Measurements from ENCODE around the gene ACOX3.
"Not testable (repeated sequence)": the region's sequence is repeated elsewhere in the genome, so short reads cannot be mapped to it uniquely, and the experiment has no call there.

The ACOX3 gene

DNA sequence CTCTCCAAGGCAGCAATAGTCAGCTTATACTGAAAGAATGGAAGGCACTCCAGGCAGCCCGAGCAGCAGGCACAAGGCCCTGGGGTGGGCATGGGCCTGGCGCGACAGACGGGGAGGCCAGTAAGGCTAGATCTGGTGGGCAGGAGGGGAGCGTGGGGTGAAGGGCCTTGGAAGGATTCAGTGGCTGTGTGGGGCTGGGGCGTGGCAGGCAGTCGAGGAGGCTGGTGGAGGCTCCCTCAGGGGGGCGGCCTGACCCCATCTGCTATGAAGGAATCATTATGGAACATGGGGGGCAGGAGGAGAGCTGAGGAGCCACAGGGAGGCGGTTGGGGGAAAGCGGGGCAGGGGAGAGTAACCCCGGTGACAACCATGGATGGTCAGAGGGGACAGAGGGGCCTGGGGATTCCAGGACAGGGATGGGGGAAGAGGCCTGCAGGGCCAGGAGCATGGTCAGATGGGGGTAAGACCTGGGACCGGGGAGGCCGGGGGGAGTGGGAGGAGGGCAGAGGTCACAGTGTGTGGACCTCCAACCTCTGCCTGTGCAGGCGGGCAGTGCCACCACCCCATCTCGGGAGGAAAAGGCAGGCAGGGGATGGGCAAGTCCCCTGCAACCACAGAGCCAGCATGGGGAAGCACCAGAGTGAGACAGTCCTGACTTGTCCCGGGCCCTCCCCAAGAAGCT is 70.3 kb downstream of the ACOX3 start:
- no peak for DNase-seq

DNA sequence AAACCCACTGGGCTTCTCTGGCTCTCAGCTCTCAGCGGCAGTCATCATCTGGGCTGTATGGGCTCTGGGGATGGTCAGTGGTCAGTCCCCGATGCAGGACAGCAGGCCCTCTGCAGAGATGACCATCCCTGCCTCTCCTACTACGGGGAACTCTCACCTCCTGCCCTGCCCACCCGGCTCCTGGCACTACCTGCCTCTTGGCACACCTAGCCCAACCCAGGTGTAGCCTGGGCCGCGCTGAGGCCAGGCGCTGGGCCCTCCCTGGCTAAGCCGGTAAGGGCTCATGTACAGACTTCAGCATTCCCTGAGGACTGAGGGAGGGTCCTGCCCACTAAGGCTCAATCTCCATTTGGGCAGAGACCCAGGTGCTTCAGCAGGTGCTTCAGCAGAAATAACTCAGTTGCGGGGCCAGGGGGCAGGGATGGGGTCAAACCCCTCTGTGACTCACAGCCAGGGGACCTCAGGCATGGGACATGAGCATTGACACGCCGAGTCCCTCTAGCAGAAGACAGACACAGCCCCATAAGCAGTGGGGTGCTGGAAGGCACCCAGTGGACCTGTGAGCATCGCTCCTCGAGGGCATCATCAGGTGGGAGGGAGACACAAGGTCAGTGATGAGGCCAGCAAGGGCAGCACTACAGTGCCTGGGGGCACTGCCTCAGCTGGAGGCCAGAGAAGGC is 71.0 kb downstream of the ACOX3 start:
- no peak for DNase-seq

DNA sequence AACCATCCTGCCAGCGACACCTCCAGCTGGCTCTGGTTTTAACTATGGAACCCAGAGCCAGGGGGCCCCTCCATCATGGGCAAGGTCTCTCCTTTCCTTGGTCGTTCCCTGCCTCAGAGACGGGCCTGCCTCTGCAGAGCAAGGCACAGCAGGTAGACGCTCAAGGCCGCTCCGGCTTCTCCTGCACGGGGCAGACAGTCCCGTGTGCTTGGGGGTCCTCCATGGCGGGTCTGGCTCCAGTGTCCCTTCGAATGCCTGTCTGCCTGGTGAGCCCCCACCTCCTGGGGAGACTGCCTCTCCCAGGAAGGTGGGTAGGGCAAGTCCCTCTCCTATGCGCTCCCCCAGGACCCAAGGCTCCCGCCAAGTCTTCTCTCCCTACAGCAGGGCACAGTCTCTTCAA is 71.5 kb downstream of the ACOX3 start:
- DNase-seq: no peak

DNA sequence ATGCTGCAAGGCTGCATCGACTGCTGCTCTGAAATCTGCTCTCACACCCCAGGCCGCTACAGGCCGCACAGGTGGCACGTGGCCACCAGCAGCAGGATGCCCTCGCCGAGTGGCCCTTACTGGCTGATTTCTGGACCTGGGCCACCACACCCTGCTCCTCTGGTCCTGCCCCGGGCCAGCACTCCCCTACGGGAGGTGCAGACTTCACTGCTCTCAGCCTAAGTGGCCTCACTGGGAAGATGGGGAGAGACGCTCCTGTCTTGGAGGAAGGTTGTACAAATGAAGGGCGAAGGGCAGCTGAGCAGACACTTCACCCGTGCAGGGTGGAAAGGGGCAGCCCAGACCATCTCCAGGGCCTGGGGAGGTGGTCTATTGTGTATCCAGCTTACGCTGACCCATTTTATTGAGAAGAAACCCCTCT is 72.5 kb downstream of the ACOX3 start:
- DNase-seq: no peak

DNA sequence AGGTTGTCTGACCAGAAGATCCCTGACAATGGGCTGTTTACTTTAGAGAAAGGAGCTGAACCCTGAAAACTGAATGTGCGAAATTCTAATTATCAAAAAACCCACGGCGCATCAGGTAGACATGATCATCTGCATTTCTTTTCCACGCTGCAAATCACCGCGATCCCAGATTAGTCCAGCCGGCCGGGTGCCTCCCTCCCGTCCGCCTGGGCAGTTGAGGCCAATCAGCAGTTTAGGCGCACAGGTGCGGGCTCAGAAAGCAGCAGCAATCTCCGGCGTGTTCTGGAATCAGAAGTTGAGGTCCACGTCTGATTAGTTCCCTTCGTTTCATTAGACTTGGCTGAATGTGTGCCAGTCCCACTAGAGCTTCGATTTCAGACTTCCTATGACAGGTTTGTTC is 73.9 kb downstream of the ACOX3 start:
- no peak for DNase-seq

DNA sequence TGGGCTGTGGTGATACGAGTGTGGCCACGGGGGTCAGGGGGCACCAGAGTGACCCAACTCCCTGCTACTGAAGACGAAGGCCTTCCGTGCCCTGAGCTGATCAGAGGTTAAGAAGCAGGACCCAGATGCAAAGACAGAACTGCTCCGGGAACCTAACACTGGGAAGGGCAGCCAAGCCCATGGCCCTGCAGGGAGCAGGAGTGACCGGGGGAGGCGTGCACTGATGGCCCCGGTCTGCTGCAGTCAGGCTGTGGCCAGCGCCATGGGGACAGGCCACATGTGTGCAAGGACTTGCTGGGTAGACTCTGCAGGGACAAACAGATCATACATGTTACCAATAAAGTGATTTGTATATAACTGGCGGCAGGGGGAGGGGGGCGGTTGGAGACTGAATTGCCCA is 74.6 kb downstream of the ACOX3 start:
- no peak for DNase-seq

DNA sequence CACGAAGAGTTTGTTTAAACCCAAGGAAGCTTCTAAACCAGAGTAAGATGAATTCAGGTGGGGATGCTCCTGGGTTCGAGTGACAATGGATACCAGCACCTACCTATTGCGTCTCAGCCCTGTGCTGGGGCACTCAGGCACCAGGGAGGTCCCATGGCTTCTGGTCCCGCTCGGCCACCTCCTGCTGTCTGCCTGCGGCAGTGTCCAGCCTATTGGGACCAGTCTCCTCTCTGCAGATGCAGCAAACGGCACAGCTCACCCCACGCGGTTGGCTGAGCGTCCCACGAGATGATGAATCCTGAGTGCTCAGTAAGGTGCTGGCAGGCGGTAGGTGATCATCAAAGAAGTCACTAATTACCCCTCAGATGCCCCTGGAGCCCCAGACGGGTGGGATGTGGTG is 75.2 kb downstream of the ACOX3 start:
- DNase-seq: no peak

DNA sequence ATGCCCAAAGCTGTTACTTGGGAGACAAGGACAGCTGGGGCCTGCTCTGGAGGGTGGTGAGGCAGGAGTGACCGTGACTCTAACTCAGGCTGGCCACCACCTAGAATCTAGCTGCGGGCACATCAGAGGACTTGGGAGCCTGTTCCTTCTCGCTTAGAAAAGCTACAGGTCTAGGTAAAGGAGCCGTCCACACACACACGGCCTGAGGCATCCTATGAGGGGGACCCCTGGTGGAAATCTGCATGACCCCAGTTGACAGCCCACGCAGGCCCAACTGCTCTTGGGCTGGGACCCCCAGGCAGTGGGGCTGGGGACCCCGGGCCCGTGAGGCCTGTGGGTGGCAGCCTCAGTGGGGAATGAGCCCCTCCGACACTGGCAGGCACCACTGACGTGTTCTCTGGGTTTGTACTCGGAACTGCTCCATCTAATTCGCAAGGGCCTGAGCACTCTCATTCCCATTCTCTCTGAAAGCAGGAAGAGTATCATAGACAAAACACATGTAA is 75.6 kb downstream of the ACOX3 start:
- DNase-seq: no peak

DNA sequence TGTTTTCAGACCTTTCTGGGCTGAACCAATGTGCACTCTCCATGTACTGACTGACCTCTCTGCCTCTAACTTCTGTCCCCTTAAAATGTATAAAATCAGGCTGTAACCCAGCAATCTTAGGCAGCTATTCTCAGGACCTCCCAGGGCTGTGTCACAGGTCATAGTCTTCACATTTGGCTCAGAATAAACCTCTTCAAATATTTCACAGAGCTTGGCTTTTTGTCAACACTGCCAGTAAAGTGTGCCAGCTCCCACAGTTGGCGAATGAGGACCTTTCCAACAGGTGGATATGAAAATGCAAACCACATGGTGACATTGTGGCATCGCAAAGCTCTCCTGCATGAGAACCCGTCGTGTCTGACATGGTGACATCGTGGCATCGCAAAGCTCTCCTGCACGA is 76.4 kb downstream of the ACOX3 start:
- no peak for DNase-seq

DNA sequence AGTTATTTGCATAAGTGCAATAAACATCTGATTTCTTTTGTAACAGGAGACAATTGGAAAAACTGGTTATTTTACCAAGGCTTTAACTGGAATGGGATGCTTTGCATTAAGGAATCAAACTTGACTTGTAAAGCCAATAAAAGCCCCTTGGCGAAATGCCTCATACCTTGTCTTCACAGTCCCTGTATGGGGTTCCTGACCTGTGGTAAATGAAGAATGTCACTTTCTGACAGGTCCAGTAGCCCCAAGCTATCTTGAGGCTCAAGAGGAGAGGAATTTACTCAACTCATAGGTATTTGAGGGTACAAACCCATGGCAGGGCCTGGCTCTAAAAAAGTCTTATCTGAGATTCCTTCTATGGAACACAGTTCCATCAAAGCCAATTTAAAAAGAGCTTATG is 78.0 kb downstream of the ACOX3 start:
- DNase-seq: no peak

DNA sequence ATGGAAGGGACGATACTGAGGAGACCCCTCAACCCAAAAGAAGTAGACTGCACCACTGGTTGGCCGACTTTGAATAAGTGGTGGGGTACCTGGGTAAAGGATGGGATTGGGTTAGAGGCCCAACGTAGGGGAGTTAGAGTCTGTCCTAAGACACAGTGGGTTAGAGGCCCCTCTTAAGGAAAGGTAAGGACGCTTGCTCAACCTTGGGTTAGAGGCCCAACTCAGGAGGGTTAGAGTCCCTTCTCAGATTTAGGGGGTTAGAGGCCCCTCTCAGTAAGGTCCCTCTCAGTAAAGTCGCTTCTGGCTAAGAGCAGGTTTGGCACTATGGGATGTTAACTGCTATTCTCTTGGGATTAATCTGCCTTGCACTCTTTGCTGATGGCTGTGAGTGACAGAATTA is 81.3 kb downstream of the ACOX3 start:
- no peak for DNase-seq

DNA sequence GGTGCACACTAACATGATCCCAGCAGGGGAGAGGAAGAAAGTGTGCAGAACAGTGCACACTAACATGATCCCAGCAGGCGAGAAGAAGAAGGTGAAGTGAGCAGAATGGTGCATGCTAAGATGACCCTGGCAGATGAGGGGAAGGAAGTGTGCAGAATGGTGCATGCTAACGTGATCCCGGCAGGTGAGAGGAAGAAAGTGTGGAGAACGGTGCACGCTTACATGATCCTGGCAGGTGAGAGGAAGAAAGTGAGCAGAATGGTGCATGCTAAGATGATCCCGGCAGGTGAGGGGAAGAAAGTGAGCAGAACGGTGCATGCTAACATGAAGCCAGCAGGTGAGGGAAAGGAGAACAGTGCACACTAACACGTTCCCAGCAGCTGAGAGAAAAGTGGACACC is 83.7 kb downstream of the ACOX3 start:
- no peak for DNase-seq

DNA sequence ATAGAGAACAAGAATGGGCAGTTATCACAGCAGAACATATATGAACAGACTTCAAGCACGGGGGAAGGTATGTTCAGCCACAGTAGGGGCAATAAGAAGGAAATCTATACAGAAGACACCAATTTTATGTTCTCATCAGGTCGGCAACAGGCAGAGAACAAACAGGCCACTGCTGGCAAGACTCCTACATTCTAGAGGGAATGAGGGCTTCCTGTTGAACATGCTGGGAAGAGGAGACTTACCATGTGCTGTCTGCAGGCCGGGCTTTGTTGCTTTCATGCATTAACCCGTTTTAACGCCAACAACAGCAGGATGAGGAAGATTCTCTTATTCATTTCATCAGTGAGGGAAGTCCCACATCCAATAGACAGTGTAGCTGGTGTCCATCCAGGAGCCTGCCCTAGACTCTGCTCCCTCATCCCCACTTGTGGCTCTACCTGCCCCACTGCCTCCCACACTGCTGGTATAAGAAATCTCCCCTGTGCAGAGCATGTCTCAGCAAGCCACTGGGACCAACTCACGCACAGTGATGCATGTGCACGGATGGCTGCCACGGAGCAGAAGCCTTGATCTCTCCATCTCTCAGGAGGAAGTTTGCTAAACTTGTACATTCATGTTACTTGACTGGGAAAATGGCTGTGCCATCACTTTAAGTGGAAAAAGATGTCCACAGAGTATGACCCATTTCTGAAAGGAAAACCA is 84.5 kb downstream of the ACOX3 start:
- no peak for DNase-seq

DNA sequence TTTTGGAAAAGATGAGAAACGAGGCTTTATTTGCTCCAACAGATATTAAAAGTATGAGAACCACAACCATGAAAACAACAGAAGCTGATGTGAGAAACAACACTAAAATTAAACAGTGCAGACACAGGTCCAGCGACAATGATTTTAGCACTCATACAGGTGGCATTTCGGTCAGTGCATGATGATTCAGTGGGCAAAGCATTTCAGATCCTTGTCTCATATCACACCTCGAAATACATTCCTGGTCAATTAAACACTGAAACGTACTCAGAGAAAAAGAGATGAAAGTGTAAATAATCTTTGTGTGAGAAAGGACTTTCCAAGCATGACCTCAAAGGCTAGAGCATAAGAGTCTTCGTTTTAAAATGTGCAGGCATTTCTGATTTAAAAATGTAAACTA is 85.2 kb downstream of the ACOX3 start:
- no peak for DNase-seq

DNA sequence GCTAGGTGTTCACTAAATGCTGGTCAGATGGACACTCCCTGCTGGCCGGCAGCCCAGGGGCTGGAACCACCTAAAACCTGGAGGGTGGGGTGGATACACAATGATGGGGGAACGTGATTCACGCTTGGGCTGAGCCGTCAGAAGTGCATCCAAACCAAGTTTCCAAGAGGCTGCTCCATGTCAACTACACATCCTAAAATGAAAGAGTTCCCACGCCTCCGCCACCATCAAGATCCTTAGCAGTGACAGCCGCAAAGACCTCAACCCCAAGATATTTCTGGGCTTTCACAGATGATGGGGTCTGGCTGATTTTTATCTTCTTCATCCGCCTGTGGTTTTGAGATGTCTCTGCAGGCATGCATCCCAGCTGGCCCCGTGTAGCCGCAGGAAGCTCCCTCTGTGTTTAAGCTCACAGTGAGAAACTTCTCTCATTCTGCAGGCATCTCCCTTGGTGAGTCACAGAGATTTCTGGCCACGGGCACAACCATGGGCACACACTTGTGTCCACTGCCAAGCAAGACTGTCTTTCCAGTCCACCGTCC is 86.5 kb downstream of the ACOX3 start:
- no peak for DNase-seq

DNA sequence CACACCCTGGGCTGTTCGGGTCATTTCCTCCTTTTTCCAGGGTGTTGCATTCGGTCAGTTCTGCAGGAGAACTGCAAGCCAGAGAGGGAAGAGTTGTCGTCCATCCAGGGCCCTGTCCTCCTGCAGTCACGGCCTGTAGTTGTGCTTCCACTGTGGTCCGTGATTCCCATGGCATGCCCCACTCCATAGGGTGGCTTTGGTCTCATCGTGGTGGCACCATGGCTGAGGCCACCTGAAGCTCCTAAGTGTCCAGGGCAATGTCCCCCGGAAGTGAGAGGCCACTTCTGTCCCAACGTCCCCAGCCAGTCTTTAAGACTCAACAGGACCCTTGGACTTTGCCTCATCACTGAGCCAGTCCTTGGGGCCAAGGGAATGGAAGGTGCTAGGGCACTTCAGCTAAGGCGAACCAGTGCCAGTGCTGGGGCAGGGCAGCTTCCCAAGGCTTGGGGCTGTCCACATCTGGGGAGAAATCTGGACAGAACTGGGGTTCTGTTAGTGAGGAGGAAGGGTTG is 87.3 kb downstream of the ACOX3 start:
- no peak for DNase-seq

DNA sequence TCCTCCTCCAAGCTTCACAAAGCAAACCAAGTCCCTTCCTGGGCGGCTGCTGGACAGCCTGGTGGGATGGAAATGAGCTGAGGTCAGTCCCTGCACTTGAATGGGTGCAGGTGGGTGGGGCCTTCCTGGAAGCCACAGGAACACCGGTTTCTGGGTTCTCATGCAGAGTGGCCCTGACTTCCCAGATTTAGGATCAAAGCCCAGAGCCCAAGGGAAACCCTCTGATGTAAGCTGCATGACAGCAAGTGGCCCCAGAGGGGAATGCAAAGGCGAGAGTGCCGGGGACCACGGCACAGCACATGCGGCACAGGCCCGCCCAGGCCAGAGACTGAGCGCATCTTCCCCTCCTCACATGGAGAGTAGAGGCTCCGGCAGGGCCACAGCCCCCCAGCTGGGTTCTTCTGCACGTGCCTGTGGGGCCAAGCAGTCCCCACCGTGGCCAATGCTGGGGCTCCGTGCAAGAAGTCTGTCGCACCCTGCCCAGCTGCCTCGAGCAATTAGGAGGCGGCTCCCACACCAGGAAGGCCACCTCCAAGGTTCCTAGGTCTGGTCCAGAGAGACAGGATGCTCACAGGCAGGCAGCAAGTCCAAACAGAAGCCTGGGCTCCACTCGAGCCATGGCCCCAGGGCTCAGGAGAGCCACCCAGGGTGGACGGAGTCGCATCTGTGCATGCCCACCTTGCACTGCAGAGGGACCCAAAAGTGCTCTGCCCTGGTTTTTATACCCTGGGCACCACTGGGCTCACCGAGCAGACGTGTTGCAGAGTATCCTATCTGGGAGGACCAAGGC is 88.0 kb downstream of the ACOX3 start:
- DNase-seq: no peak

DNA sequence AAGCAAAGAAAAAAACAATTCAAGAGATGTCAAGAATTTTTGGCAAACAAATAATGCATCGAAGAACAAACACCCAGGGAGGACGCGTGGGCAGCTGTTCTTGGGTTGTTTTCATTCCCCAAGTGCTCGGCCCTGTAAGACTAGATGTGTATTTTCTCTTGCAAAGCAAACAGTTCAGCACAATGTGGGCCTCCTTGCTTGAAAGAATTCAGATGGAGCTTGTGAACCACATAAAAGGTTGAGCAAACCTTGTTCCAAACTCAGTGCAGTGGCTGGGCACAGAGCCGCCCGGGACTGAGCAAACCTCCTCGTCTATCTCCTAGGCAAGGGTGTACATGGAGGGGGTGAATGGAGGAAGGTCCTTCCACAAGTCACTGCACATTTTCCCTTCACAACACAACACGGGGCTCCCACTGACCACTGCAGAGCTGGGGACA is 88.6 kb downstream of the ACOX3 start:
- DNase-seq: no peak

DNA sequence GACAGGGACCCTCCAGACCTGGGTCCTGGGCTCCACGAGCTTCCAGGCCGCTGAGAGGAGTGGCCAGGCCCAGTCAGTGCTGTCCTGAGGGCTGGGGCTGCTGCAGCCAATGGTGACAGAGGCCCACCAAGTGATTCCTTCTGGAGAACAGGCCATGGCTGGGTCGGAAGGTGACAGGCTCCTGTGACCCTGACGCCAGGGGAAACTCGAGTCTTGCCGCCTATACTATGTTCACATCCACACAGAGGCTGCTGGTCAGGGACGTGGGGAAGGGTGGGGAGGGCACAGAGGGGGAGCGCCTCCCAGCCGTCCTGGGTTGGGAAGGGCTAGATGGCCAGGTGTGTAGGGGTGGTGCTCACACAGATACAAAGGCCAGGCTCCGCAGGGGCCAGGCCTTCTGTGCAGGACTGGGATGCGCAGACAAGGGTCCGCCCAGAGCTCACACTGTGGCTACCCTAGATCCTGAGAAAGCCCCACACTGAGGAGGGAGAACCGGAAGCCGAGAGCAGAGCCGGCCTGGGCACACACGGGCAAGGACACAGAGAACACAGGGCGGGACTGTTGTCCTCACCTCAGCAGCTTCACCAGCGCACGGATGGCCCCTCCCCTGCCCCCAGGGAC is 89.6 kb downstream of the ACOX3 start:
- DNase-seq: no peak

DNA sequence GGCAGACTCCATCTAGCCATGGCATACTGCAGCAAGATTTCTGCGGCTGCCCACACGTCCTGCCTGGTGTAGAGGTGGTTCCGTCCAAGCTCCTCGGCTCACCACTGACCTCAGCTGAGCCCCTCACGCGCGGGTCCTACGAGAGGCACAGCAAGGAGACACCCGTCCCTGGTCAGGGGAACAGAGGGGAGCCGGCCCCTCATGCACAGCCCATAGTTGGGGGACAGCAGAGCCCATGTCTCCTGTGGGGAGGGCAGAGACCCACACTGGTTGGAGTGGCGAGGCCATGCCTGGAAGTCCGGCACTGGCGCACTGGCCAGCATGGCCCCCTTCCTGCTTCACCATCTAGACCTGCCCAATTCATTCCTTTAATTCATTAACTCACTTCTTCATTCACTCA is 90.2 kb downstream of the ACOX3 start:
- DNase-seq: no peak

DNA sequence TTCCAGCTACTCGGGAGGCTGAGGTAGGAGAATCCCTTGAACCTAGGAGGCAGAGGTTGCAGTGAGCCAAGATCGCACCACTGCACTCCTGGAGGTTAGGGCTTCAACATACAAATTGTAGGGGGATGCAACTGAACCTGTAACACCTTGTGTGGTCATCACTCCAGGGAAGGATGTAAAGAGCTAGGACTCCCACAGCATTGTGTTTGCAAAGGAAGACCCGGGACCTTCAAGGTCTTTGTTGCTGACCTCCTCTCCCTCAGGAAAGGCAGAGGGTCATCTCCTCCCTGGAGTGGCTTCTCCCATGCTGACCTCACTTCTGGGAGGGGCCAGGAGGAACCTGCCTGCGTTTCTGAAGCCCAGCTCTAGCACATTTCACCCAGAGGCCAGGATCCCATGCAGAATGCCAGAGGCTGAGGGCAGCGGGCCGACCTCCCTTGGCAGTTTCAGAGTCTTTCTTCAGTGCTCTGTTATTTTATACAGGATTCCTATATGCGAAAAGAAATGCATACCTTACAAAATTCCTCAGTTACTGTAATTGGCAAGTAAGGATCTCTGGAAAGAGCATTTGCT is 90.8 kb downstream of the ACOX3 start:
- no peak for DNase-seq

DNA sequence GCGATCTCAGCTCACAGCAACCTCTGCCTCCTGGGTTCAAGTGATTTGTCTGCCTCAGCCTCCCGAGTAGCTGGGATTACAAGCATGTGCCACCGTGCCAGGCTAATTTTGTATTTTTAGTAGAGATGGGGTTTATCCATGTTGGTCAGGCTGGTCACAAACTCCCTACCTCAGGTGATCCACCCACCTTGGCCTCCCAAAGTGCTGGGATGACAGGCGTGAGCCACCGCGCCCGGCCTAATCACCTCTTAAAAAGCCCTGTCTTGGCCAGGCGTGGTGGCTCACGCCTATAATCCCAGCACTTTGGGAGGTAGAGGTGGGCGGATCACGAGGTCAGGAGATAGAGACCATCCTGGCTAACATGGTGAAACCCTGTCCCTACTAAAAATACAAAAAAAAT is 91.3 kb downstream of the ACOX3 start:
- DNase-seq: not testable (repeated sequence)
